Erythroblast (primary cell): ENCODE results near the gene PIP5K1C.
A peak's percentile ranks its signal among the peaks of the same experiment; 100 is the strongest.

Source experiments
- DNase-seq, 2 experiments: peaks; one replicate each; lab custom pipeline; 2025; lab: John Stamatoyannopoulos, UW
- GATA1 ChIP-seq: IDR thresholded peaks from 2 replicates; pipeline ENCODE4 v1.6.1; 2011; ENCODE audit warnings: low read depth, mild to moderate bottlenecking, control low read depth, low read length, moderate library complexity
- POLR2A ChIP-seq: IDR thresholded peaks from 2 replicates; pipeline ENCODE4 v1.6.1; 2011; ENCODE audit warnings: mild to moderate bottlenecking, low read length

PIP5K1C gene

DNA sequence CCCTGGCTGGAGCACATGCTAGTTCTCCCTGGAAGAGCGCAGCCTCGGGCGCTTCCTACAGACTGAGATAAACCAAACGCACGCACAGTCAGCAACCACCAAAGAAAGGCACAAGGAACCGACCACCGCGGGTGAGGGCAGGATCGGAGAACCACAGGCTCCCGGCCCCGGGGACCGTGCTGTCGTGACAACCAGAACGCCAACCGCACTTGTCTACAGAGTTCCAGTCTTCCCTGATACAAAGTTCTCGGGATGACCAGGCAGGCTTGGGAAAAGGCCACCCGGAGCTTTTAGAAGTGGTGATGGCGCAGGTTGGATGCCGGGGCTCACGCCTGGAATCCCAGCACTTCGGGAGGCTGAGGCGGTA lies 40.5 kb downstream of the PIP5K1C start:
- no peak for DNase-seq
- no peak for TF ChIP-seq POLR2A
- no peak for TF ChIP-seq GATA1

DNA sequence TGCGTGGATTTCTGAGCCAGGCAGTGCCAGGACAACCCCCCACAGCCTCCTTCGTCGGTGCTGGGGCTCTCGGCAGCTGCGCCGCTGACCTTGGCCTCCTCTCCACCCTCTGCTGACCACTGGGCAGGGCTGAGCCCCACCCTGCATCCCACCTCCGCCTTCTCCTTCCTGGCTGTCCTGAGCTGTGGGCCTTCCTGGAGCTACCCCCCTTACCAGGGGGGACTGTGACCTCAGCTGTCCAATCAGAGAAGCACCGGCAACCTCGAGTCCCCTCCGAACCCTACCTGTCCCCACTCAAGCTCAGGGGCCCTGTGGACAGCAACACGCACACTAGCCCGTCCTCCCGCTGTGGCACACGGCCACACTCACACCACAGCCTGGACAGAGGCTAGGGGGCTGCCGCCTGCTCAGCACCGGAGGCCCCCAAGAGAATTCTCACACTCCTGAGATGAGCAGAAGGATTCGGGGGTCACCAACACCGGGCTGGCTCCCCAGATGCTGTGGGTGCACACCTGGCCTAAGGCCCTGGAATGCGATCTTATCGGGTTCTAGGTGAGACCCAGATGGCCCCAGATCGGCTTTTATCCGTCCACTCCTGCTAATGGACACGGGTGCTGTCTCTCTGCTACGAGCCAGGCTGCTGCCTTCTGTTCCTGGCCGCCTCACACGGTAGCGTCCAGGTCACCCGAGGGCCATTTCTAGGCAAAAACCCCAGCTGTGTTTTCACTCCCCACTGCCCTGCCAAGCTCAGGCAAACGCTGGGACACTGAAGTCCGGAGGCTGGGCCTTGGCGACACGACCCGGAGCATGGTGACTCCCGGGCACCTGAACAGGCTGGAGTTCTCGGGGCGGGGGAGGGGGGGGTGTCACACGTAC lies 41.2 kb downstream of the PIP5K1C start:
- TF ChIP-seq GATA1, result no peak
- no peak for TF ChIP-seq POLR2A
- no peak for DNase-seq

DNA sequence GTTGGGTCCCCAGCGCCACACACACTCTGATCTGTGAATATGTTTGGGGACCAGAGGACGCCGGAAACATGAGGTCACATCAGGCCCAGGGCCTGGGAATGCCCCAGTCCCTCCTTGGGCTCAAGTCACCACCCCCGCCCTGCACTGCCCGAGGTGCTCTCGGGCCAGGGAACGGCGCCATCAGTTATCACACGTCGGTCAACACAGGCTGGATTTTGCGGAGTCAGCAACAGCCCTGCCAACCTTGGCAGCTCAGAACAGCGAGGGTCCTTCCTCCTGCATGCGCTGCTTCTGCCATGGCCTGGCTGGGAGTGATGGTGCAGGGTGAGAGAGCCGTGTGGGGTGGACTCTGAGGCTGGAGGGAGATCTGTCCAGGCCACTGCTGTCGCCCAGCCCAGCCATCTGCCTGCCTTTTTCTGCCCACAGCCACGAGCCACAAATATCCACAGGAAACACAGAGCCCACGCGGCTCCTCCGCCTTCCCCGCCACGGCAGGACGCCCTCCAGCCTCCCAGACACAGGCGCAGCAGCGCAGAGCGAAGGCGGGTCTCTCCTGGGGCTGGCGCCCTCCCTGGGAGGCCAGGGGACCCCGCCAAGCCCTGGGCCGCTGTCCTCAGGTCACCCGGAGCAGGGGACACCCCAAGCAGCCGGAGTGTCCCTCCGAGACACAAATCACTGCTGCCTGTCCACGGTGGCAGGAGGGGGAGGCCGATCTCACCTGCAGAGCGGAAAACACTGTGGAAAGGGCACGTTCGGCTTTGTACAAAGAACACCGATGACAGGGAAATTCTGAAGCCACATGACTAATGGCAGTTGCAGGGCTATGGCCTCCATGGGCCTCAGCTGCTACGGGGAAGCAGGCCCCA lies 42.0 kb downstream of the PIP5K1C start:
- no peak for DNase-seq
- TF ChIP-seq GATA1 (no peak), POLR2A (no peak)

DNA sequence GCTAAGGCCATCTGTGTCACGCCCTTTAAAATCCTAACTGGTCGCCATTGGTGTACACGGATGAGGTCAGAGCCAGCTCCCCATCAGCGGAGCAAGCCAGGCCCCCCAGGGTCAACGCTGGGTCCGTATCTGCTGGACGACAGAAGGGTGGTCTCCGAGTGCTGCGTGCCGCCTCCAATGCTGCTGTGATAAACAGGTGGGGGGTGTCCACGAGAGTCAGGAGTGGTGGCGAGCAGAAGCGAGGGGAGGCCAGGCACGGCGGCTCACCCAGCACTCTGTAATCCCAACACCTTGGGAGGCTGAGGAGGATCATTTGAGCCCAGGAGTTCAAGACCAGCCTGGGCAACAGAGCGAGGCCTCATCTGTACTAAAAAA lies 42.9 kb downstream of the PIP5K1C start:
- DNase-seq, result no peak
- TF ChIP-seq POLR2A (no peak), GATA1 (no peak)

DNA sequence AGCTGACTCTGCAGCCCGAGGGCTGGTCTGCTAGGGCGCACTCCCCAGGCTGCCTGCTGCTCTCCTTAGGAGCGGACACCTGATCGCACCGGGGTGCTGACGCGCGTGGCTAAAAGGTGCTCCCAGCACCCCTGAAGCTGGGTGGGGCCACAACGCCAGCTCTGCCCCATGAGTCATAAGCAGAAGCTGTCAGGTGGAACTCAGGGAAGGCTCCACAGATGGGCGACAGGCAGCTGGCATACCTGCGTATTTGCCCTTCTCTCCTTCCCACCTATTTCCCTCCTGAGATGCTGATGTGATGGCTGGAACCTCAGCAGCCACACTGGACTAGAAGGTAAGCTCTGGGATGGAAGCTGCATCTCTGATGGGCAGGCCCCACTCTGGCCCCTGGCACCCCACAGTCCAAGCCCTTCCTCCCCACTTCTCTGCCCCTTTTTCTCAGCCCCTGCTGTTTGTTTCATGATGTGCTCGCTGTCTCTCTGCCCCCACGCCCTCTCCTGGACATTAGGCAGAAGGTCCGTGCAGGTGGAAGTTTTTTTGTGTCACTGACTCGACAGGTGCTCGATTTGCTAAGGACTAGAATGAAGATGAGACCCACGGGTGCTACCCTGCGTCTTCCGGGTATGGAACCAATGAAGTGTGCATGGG lies 43.4 kb downstream of the PIP5K1C start:
- TF ChIP-seq POLR2A (no peak), GATA1 (no peak)

DNA sequence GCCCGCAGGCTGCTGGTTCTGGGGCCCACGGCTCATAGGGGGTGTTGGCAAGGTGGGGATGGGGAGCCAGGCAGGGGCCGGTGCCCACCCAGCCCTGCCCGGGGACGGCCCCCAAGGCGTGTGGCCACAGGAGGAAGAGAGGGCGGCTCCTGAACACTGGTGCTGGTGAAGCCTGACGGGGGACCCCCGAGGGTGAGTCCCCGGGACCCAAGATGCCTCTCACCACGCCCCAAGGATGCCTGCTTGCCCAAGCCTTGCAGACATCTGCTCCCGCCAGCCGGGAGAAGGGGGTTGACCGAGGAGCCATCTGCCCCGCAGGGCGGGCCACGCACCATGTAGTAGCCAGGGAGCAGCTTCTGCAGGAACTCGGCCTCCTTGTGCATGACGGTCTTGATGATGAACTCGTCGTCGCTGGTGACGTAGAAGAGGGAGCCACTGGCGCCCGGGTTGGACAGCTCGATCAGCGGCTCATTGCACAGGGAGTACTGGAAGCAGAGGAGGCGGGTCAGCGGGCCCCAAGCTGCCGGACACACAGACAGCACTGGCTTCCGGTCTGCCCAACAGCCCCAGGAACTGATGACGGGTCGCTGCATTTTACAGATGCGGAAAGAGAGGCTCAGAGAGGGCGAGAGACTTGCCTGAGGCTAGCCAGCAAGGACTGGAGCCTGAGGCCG lies 44.1 kb downstream of the PIP5K1C start:
- no peak for DNase-seq
- no peak for TF ChIP-seq GATA1
- no peak for TF ChIP-seq POLR2A

More for the DNA sequence above, 43.4 kb downstream of the PIP5K1C start:
- no peak for DNase-seq

DNA sequence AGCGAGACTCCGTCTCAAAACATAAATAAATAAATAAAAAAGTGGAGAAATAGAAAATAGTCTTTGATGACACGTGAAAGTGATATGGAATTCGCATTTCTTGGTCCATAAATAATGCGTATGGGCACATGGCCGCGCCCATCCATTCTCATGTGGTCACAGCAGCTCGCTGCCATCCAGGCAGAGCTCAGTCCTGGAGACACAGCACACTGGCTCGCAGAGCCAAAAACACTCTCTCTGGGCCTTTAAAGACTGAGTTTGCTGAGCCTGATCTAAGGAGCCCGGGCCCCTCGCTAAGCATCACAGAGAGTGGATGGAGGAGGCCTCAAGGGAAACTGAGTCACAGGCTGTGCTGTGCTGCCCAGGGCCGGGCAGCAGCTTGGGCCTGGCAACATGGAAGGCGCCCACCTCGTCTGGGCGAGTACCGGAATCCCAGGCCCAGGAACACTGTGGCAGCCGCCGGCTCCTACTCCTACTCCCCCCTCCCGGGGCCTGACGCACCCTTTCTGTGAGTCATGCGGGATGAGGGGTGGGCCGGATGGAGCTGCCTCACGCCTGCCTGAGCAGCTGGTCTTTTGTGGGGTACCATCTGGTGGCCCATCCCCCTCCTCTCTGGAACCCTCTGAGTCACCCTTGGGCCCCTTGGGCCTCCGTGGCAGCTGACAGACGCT lies 44.7 kb downstream of the PIP5K1C start:
- no peak for TF ChIP-seq GATA1
- no peak for DNase-seq

DNA sequence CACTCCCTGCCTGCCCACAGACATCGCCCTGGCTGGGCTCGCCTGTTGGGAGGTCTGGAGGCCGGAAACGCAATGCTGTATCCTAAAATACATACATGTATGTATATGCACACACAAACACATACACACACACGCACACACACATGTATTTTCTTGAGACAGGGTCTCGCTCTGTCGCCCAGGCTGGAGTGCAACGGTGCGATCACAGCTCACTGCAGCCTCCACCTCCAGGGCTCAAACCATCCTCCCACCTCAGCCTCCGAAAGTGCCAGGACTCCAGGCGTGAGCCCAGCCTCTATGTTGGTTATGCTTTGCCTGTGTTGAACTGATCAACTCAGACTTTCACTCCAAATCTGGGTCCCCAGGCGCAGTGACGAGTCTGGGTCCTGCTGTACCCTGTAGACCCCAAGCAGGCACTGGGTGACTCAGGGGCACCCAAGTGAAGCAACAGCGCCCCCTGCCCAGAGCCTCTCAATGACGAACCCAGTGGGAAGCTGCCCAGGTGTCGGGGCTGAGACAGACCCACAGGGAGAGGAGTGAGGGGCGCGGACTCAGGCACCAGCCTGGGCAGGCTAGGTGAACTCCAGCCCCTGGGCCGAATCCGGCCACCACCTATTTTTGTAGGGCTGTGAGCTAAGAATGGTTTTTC lies 46.3 kb downstream of the PIP5K1C start:
- DNase-seq, result peak in 1 of 2 experiments; percentile 30
- no peak for TF ChIP-seq GATA1
- TF ChIP-seq POLR2A, result no peak

DNA sequence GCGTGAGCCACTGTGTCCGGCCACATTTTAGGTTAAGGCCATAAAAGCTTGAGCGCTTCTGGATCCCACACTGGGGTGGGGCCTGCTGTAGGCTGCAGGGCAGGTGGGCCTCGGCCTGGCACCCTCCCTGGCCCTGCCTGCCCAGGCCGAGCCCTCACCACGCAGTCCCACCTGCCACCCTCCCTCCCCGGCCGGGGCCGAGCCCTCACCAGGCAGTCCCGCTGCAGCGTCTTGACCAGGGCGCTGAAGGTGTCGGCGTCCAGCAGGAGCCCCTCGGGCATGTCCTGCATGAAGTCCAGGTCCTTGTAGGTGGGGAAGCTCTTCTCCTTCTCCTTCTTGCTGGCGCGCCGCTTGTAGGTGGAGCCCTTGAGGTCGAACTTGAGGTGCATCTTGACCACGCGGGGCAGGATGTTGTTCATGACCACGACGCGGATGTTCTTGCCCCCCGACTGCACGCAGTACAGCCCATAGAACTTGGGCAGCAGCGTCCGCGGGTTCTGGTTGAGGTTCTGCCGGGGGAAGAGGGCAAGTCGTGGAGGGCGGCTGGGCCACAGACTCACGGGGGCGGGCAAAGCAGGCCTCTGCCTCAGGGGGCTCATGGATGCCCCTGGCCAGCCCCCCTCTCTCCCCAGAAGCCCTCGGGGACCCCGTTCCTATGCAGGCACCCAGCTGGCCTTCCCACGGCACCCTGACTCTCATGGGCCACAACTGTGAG lies 47.0 kb downstream of the PIP5K1C start:
- no peak for TF ChIP-seq POLR2A
- TF ChIP-seq GATA1, result no peak
- no peak for DNase-seq

DNA sequence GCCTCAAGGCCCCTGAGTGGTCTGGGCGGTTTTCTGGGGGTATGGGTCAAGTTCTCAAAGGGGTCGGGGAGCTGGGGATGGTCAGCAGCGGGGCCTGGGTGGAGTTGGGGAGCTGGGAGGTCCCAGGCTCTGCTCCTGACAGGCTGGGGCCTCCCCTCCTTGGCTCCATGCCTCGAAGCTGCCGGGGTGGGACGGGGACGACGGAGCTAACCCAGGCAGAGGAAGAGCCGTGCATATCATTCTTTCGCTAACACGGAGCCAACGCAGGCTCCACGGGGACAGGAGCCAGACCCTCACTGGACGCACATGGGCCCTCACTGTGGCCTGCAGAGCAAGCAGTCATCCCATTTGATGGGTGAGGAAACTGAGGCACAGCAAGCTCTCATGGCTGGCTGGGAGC lies 47.8 kb downstream of the PIP5K1C start:
- no peak for TF ChIP-seq POLR2A
- no peak for TF ChIP-seq GATA1
- no peak for DNase-seq

DNA sequence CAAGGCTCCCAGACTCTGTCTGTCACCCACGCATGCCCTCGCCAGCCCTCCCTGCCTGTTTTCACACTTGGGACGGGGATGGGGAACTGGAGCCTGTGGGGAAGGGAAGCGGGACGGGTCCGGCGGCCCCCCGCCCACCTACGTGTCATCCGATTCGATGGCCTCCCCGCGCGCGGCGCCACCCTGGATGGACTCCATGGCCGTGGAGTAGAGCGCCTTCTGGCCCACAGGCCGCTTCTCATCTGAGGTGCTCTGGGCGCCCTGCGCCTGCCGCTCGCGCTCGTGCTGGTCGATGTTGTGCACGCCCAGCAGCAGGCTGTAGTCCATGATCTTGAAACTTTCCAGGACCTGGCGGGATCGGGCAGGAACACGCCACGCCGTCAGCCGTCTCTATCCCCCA lies 48.6 kb downstream of the PIP5K1C start:
- DNase-seq, result no peak
- TF ChIP-seq POLR2A, result no peak
- TF ChIP-seq GATA1, result no peak

DNA sequence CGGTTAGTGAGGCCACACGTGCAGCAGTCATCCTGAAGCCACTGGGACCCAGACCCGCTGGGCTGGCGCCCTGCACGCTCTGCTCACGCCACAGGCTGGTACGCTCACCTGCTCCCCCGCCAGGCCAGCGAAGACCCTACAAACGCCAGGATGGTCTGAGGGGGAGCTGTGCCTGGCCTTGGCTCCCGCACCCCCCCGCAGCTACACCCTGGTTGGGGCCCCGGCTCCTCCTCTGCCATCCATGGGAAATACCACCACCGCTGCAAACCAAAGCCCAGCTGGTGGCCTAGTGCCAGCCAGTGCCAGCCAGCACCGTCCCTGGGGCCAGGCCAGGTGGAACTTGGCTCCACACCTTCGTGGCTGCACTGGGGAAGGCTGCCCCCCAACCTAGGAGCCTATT lies 50.4 kb downstream of the PIP5K1C start:
- no peak for DNase-seq
- no peak for TF ChIP-seq POLR2A
- no peak for TF ChIP-seq GATA1
